Calu3 (cell line): ENCODE data around the gene UBR4. TPM values are rescaled to one million over a fixed set of nuclear protein-coding genes. Genes with fewer than 3 reads are reported as not detected.

Source experiments
- BruUV-seq: library from RNA; stranded (reverse); fragments of 400-500 nt; replicated peaks from 2 replicates; lab custom pipeline; 2021; lab: Mats Ljungman, UMichigan
- CTCF ChIA-PET: fragments of 300-600 bp; sonication (Branson Sonifier 250); formaldehyde crosslinking; loops from one replicate; lab custom pipeline; 2022; ENCODE audit warnings: antibody characterized with exemption; lab: Charles Lee
- DNase-seq: peaks from one replicate; pipeline ENCODE4 v3.0.0; 2022
- H3K27ac Mint-ChIP-seq: one replicate; pipeline ENCODE4 v1.8.0; 2022; ENCODE audit warnings: mixed read lengths; ENCODE audit not compliant: unreplicated experiment
- H3K27me3 Mint-ChIP-seq: one replicate; pipeline ENCODE4 v1.8.0; 2022; ENCODE audit warnings: mixed read lengths; ENCODE audit not compliant: unreplicated experiment
- H3K36me3 Mint-ChIP-seq: one replicate; pipeline ENCODE4 v1.8.0; 2022; ENCODE audit warnings: mild to moderate bottlenecking, moderate library complexity, mixed read lengths; ENCODE audit not compliant: insufficient read depth, unreplicated experiment
- H3K4me1 Mint-ChIP-seq: one replicate; pipeline ENCODE4 v1.8.0; 2022; ENCODE audit warnings: mild to moderate bottlenecking, low read depth, mixed read lengths; ENCODE audit not compliant: unreplicated experiment
- H3K4me3 Mint-ChIP-seq: one replicate; pipeline ENCODE4 v1.8.0; 2022; ENCODE audit warnings: mild to moderate bottlenecking, low read depth, moderate library complexity, mixed read lengths; ENCODE audit not compliant: unreplicated experiment
- H3K9me3 Mint-ChIP-seq: one replicate; pipeline ENCODE4 v1.8.0; 2022; ENCODE audit warnings: low read depth, mixed read lengths; ENCODE audit not compliant: unreplicated experiment
- intact Hi-C: fragments of 100-400 bp; cut with micrococcal nuclease; formaldehyde crosslinking; loops from one replicate; pipeline ENCODE4 v1.10.0; 2022; ENCODE audit not compliant: unreplicated experiment
- total RNA-seq: library from RNA; stranded (reverse); gene quantifications from 2 replicates; pipeline ENCODE4 v1.2.3, GENCODE V29; 2022
- TF ChIP-seq, protein P1 (sequence below): fragments of 200-600 bp; IDR thresholded peaks from one replicate; pipeline ENCODE4 v1.8.0; 2022; ENCODE audit warnings: antibody characterized with exemption; ENCODE audit not compliant: unreplicated experiment

UBR4 gene
- total RNA-seq, 1 experiment from 2014 or later = 123 TPM

GRCh38 chr1:19044975-19045831 lies 164.9 kb downstream of the UBR4 start:
- Mint-ChIP-seq H3K4me1 (peaks cover 21% of the 10 kb centered on the region), H3K27me3 (no peaks in the 10 kb centered on the region), H3K36me3 (peaks cover 6% of the 10 kb centered on the region), H3K27ac (peak overlapping the region; percentile 52), H3K9me3 (no peaks in the 10 kb centered on the region), H3K4me3 (no peak overlapping the region)
- CTCF ChIA-PET = no interaction called here
- TF ChIP-seq, protein P1, sequence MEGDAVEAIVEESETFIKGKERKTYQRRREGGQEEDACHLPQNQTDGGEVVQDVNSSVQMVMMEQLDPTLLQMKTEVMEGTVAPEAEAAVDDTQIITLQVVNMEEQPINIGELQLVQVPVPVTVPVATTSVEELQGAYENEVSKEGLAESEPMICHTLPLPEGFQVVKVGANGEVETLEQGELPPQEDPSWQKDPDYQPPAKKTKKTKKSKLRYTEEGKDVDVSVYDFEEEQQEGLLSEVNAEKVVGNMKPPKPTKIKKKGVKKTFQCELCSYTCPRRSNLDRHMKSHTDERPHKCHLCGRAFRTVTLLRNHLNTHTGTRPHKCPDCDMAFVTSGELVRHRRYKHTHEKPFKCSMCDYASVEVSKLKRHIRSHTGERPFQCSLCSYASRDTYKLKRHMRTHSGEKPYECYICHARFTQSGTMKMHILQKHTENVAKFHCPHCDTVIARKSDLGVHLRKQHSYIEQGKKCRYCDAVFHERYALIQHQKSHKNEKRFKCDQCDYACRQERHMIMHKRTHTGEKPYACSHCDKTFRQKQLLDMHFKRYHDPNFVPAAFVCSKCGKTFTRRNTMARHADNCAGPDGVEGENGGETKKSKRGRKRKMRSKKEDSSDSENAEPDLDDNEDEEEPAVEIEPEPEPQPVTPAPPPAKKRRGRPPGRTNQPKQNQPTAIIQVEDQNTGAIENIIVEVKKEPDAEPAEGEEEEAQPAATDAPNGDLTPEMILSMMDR = no peak
- no peak for DNase-seq
- intact Hi-C loops = no loop called here
- no TSS peak for BruUV-seq

- H3K4me3 Mint-ChIP-seq = no peak overlapping the region
- H3K36me3 Mint-ChIP-seq = peaks cover 6% of the 10 kb centered on the region
- H3K4me1 Mint-ChIP-seq = peaks cover 21% of the 10 kb centered on the region
- no peak for DNase-seq
- TF ChIP-seq, protein P1 = no peak
- CTCF ChIA-PET = interaction anchor here (1.4 kb wide), 1 partner anchor 44 kb away, joined by 7 read pairs; no protein-coding TSS in a partner anchor
- BruUV-seq = no TSS peak
- H3K9me3 Mint-ChIP-seq = no peaks in the 10 kb centered on the region
- intact Hi-C loops = no loop called here
- no peaks in the 10 kb centered on the region for H3K27me3 Mint-ChIP-seq
- H3K27ac Mint-ChIP-seq = no peak overlapping the region
These were observed 165.6 kb downstream of the UBR4 start for GRCh38 chr1:19044471-19044870.

DNA sequence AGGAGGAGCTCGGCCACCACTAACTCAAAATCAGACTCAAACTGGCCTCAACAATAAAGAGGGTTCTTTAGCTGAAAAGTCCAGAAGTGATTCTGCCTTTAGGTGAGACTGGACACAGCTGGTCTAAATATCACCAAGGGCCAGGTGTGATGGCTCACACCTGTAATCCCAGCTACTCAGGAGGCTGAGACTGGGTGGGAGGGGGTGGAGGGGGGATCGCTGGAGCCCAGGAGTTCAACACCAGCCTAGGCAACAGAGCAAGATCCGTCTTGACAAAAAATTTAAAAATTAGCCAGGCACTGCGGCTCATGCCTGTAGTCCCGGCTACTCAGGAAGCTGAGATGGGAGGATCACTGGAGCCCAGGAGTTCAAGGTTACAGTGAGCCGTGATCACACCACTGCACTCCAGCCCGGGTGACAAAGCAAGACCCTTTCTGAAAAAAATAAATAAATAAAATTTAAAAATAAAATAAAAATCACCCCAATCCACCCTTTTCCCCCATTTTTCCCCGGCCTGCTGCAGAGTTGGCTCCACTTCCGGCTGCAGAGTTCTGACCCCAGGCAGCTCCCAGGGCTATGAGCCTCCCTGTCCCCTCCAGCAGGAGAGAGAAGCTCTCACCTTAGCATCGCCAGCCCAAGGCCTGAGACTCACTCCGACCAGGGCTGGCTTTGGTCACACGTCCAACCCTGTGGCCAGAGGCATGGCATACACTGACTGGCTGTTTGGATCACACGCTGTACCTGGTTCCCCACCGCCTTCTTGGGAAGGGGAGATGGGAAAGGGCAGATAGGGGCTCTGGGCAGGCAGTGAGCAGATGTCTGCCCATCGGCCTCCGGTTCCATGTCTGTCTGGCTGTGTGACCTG lies 166.3 kb downstream of the UBR4 start:
- Mint-ChIP-seq H3K36me3 (peaks cover 6% of the 10 kb centered on the region), H3K27ac (no peak overlapping the region), H3K4me1 (peaks cover 21% of the 10 kb centered on the region), H3K9me3 (no peaks in the 10 kb centered on the region), H3K27me3 (no peaks in the 10 kb centered on the region), H3K4me3 (no peak overlapping the region)
- no TSS peak for BruUV-seq
- TF ChIP-seq, protein P1 = no peak
- CTCF ChIA-PET = interaction anchor here (0.6 to 1.4 kb wide), 5 partner anchors 36 to 447 kb away, joined by 3 to 7 read pairs (median 4); no protein-coding TSS in a partner anchor
- intact Hi-C loops = no loop called here
- no peak for DNase-seq

- no TSS peak for BruUV-seq
- Mint-ChIP-seq H3K27me3 (no peaks in the 10 kb centered on the region), H3K4me1 (peaks cover 21% of the 10 kb centered on the region), H3K9me3 (no peaks in the 10 kb centered on the region), H3K36me3 (peaks cover 6% of the 10 kb centered on the region), H3K4me3 (no peak overlapping the region), H3K27ac (no peak overlapping the region)
- CTCF ChIA-PET = interaction anchor here (0.6 to 1.4 kb wide), 5 partner anchors 37 to 446 kb away, joined by 3 to 7 read pairs (median 4); no protein-coding TSS in a partner anchor
- intact Hi-C loops = no loop called here
- TF ChIP-seq, protein P1 = no peak
- DNase-seq = peak; percentile 52
These were observed 167.1 kb downstream of the UBR4 start for GRCh38 chr1:19042675-19043578.
